Kidney epithelial cell (primary cell): ENCODE results near the gene GLB1L2. TPM values are rescaled to one million over a fixed set of nuclear protein-coding genes. Genes with fewer than 3 reads are reported as not detected.

Experiments
- DNase-seq: peaks from one replicate; pipeline ENCODE4 v3.0.0-alpha.2; 2010; ENCODE audit warnings: low read depth
- H3K27me3 ChIP-seq: 2 replicates; pipeline ENCODE4 v1.6.0; 2011; ENCODE audit warnings: low read length; ENCODE audit not compliant: control insufficient read depth, insufficient read depth
- H3K36me3 ChIP-seq: 2 replicates; pipeline ENCODE4 v1.5.1; 2011; ENCODE audit warnings: low read length; ENCODE audit not compliant: control insufficient read depth, insufficient read depth
- H3K4me3 ChIP-seq: 2 replicates; pipeline ENCODE4 v1.5.1; 2011; ENCODE audit warnings: low read depth, mild to moderate bottlenecking, control low read depth, low read length
- total RNA-seq: library from RNA; depleted of rRNA; stranded (reverse); fragments of >200 nt; gene quantifications from 2 replicates; pipeline ENCODE4 v1.2.3, GENCODE V29; 2015
- TF ChIP-seq, protein P1 (sequence below): IDR thresholded peaks from 2 replicates; pipeline ENCODE4 v1.5.1; 2011; ENCODE audit warnings: mild to moderate bottlenecking, moderate library complexity, low read length, control low read depth, inconsistent platforms; ENCODE audit not compliant: insufficient read depth, poor library complexity, severe bottlenecking

Gene GLB1L2
- total RNA-seq, 1 donor from 2014 or later, result 16.3 TPM

DNA sequence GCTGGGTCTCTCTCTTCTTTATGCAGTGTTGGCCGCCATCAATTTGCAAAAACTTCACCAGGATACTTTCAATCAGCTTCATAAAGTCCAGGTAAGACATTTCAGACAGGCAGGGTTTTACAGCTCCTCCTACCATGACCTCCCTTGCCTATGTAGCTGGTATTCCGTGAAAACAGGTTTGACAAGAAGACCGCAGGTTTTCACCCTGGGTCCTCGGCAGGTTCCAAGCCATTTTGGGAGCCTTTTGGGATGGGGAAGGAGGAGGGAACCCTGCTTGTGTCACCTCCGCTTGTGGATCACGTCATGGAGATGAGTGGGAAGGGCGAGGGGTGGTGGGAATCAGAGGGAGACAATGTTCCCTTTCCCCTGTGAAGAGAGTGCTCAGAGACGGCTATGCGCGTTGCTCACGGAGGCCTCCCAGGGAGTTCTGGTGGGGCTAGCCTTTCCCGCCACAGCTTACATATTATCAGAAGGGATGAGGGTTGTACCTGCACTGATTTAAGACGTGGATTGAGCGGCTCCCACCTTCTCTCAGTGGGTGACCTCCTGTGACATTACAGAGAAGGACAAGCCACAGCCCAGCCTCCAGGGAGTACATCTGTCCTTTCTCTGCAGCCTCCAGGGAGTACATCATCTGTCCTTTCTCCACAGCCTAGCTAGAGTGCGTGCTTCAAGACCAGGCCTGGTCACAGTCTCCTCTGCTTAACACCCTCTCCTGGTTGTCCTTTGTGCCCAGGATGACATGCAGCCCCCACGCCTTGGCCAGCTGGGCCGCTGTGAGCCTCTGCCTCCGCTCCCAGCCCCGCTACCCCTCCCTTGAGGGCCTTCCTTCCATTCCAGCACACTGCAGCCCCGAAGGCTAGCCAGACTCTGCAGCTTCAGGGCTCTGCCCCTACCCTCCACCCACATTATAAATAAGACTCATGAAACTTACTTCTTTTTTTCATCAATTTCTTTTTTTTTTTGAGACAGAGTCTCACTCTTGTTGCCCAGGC, 38.4 kb upstream of the GLB1L2 start:
- no peaks in the 10 kb centered on the region for H3K27me3 ChIP-seq
- no peak for DNase-seq
- H3K4me3 ChIP-seq, result no peak overlapping the region
- TF ChIP-seq, protein P1, sequence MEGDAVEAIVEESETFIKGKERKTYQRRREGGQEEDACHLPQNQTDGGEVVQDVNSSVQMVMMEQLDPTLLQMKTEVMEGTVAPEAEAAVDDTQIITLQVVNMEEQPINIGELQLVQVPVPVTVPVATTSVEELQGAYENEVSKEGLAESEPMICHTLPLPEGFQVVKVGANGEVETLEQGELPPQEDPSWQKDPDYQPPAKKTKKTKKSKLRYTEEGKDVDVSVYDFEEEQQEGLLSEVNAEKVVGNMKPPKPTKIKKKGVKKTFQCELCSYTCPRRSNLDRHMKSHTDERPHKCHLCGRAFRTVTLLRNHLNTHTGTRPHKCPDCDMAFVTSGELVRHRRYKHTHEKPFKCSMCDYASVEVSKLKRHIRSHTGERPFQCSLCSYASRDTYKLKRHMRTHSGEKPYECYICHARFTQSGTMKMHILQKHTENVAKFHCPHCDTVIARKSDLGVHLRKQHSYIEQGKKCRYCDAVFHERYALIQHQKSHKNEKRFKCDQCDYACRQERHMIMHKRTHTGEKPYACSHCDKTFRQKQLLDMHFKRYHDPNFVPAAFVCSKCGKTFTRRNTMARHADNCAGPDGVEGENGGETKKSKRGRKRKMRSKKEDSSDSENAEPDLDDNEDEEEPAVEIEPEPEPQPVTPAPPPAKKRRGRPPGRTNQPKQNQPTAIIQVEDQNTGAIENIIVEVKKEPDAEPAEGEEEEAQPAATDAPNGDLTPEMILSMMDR, result no peak
- no peaks in the 10 kb centered on the region for H3K36me3 ChIP-seq

DNA sequence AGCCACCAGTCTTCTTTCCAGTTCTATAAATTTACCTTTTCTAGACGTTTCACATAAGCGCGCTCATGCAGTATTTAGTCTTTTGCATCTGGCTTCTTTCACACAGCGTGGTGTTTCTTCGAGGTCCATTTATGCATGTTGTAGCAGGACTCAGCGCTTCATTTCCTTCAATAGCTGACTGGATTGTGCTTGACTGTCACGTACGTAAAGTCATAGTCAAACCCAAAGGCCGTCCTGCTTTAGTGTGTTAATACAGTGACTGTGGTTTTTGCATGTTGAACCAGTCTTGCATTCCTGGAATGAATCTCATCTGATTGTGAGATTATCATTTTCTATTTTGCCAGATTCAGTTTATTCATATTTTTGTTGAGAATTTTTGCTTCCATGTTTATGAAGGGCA, 37.1 kb upstream of the GLB1L2 start:
- H3K27me3 ChIP-seq, result no peaks in the 10 kb centered on the region
- no peak overlapping the region for H3K4me3 ChIP-seq
- no peaks in the 10 kb centered on the region for H3K36me3 ChIP-seq
- TF ChIP-seq, protein P1, result no peak
- DNase-seq, result no peak

DNA sequence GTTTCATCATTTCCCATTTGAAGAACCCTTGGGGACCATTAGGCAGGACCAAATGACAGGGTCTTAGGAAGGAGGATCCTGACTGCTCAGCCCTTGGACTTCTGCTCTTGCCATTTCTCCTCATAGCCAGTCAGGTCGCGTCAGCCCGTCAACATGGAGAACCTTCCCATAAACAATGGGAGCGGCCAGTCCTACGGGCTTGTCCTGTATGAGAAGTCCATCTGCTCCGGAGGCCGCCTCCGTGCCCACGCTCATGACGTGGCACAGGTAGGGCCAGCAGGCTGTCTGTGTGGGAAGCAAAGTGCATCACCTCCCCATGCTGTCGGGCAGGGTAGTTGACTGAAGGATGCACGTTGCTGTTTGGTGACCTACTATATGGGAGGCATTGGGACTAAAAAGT, 19.6 kb upstream of the GLB1L2 start:
- H3K4me3 ChIP-seq, result no peak overlapping the region
- no peaks in the 10 kb centered on the region for H3K36me3 ChIP-seq
- no peak for DNase-seq
- TF ChIP-seq, protein P1, result no peak
- H3K27me3 ChIP-seq, result no peaks in the 10 kb centered on the region

DNA sequence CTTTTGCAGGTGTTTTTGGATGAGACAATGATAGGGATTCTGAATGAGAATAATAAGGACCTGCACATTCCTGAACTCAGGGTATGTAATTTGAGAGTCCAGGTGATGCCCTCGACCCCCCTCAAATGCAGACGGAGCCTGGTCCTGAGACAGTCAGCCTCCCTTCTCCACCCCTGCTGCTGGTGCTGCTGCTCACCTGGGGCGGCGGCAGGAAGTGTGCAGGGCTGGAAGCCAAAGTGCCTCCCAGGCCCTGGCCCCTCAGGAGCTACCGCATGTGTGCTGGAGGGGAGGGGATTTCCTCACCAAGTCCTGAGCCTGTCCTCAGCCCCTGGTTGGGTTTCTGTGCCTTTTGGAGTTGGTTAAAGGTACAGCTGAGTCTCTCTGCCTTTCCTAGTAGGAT, 19.0 kb upstream of the GLB1L2 start:
- TF ChIP-seq, protein P1, result no peak
- no peaks in the 10 kb centered on the region for H3K36me3 ChIP-seq
- DNase-seq, result no peak
- H3K27me3 ChIP-seq, result no peaks in the 10 kb centered on the region
- H3K4me3 ChIP-seq, result no peak overlapping the region

DNA sequence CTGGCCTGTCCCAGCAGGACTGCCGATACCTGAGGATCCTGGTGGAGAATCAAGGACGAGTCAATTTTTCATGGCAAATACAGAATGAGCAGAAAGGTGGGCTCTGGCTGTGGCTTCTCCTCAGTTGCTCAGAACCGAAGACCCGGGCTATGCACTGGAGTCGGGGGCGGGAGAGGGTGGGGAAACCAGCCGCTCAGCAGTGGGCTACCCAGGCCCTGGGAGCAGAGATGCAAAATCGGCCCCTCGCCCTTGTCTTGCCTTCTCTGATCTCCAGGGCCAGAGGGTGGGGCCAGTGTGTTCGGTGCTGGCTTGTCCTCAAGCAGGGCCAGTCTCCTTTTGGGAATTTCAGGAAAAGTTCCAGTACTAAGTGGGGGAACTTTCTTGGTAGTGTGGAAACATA, 18.4 kb upstream of the GLB1L2 start:
- TF ChIP-seq, protein P1, result no peak
- no peaks in the 10 kb centered on the region for H3K36me3 ChIP-seq
- no peaks in the 10 kb centered on the region for H3K27me3 ChIP-seq
- no peak for DNase-seq
- no peak overlapping the region for H3K4me3 ChIP-seq
